GM12865 (cell line): ENCODE results near the gene STPG1.
A peak's percentile ranks its signal among the peaks of the same experiment; 100 is the strongest.

Experiments used
- DNase-seq: peaks from one replicate; pipeline ENCODE4 v3.0.0; 2010; ENCODE audit warnings: low read depth
- H3K4me3 ChIP-seq: 2 replicates; pipeline ENCODE4 v1.5.1; 2011; ENCODE audit warnings: mild to moderate bottlenecking, low read depth, low read length, control low read depth
- CTCF ChIP-seq: IDR thresholded peaks from 2 replicates; pipeline ENCODE4 v1.5.1; 2011; ENCODE audit warnings: low read length, control low read depth, low read depth, inconsistent platforms; ENCODE audit not compliant: insufficient read depth; ENCODE audit errors: missing control alignments

STPG1 gene

GRCh38 chr1:24373710-24374109, 39.9 kb downstream of the STPG1 start:
- peak; percentile 28 for DNase-seq
- no peak overlapping the region for H3K4me3 ChIP-seq
- no peak for TF ChIP-seq CTCF

GRCh38 chr1:24373044-24373443, 40.5 kb downstream of the STPG1 start:
- DNase-seq: peak; percentile 75
- no peak for TF ChIP-seq CTCF
- H3K4me3 ChIP-seq: no peak overlapping the region

- no peak overlapping the region for H3K4me3 ChIP-seq
- DNase-seq: no peak
- TF ChIP-seq CTCF: no peak
These were observed 43.8 kb downstream of the STPG1 start for GRCh38 chr1:24369801-24370200.

GRCh38 chr1:24369199-24369598, 44.4 kb downstream of the STPG1 start:
- no peak for TF ChIP-seq CTCF
- H3K4me3 ChIP-seq: no peak overlapping the region
- no peak for DNase-seq

GRCh38 chr1:24366707-24367106, 46.9 kb downstream of the STPG1 start:
- TF ChIP-seq CTCF: no peak
- H3K4me3 ChIP-seq: no peak overlapping the region
- no peak for DNase-seq

- no peak for TF ChIP-seq CTCF
- peak; percentile 78 for DNase-seq
- H3K4me3 ChIP-seq: no peak overlapping the region
These were observed 48.5 kb downstream of the STPG1 start for GRCh38 chr1:24364975-24365678.

GRCh38 chr1:24364605-24364974, 49.0 kb downstream of the STPG1 start:
- TF ChIP-seq CTCF: no peak
- DNase-seq: no peak
- H3K4me3 ChIP-seq: no peak overlapping the region
